ENCODE data around the gene ATAD2B. TPM values are rescaled to one million over a fixed set of nuclear protein-coding genes. Genes with fewer than 3 reads are reported as not detected.

ATAD2B gene
- total and polyA plus RNA-seq, 2 of the 4 experiments (the other 2 are of a cell fraction): 1.5 to 5.0 TPM

DNA sequence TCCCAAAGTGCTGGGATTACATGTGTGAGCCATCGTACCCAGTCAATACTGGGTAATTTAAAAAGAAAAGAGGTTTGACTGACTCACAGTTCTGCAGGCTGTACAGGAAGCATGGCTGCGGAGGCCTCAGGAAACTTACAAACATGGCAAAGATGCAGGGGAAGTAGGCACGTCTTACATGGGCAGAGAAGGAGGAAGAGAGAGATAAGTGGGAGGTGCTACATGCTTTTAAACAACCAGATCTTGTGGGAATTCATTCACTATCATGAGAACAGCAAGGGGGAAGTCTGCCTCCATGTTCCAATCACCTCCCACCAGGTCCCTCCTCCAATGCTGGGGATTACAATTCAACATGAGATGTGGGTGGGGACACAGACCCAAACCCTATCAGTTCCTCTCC lies 192.5 kb downstream of the ATAD2B start:
- H2AK5ac ChIP-seq (ENCODE audit: low read depth, low read length): no peak overlapping the region
- H3K4me3 ChIP-seq (ENCODE audit: insufficient read depth, low read depth, low read length): no peak overlapping the region
- H3K14ac ChIP-seq (replicated peaks; ENCODE audit: low read depth, low read length): no peak overlapping the region
- H3K56ac ChIP-seq (ENCODE audit: extremely low read depth, insufficient read depth, low read length): no peak overlapping the region
- no peak overlapping the region for H4K91ac ChIP-seq (ENCODE audit: insufficient read depth, low read depth, low read length)
- H3K27me3 ChIP-seq (ENCODE audit: control insufficient read depth, insufficient read depth, low read length): no peaks in the 10 kb centered on the region
- H4K8ac ChIP-seq (ENCODE audit: low read depth in 2 of 2, low read length in 2 of 2): no peak overlapping the region
- no peak overlapping the region for H2BK15ac ChIP-seq (ENCODE audit: low read depth, low read length)
- WGBS, 2 experiments (ENCODE audit: extremely low coverage in 2 of 2, insufficient read length in 1 of 2): no CpG with 5 or more reads among the region's 3 CpGs
- no peak overlapping the region for H4K5ac ChIP-seq (ENCODE audit: low read depth, low read length)
- no peak overlapping the region for H3K18ac ChIP-seq (ENCODE audit: low read depth, low read length)
- H3K9me1 ChIP-seq (ENCODE audit: insufficient read depth, low read length): peaks cover 3% of the 10 kb centered on the region; the same call in 1 of the 2 replicates
- no peaks in the 10 kb centered on the region for H3K79me1 ChIP-seq (ENCODE audit: low read depth in 1 of 2, low read length in 2 of 2)
- no peak overlapping the region for H2AK9ac ChIP-seq (replicated peaks; ENCODE audit: low read depth, low read length, poor library complexity)
- intact Hi-C loops (cut with micrococcal nuclease): no loop called here
- dilution Hi-C loops (cut with HindIII; ENCODE audit: low sequenced_read_pairs, unreplicated experiment): no loop called here
- ChIA-PET POLR2A (ENCODE audit: unreplicated experiment) (no interaction called here), CTCF (no interaction called here)
- H3K4me1 ChIP-seq (ENCODE audit: control insufficient read depth, insufficient read depth, low read length): no peaks in the 10 kb centered on the region
- ATAC-seq (ENCODE audit: low read depth) (no peak), DNase-seq (no peak)
- H2AFZ ChIP-seq (replicated peaks; ENCODE audit: low read length, poor library complexity): no peak overlapping the region
- H3K9me3 ChIP-seq (ENCODE audit: control insufficient read depth, insufficient read depth, low read length): no peaks in the 10 kb centered on the region
- in situ Hi-C loops (cut with MboI; ENCODE audit: low sequenced_read_pairs): no loop called here
- H3K27ac ChIP-seq (ENCODE audit: insufficient read depth, low read length): no peak overlapping the region
- H2BK120ac ChIP-seq (ENCODE audit: low read depth, low read length): no peak overlapping the region
- H3K4me2 ChIP-seq (ENCODE audit: low read depth, low read length): no peak overlapping the region
- no peaks in the 10 kb centered on the region for H4K20me1 ChIP-seq (ENCODE audit: insufficient read depth, low read length)
- no peak overlapping the region for H3K23ac ChIP-seq (ENCODE audit: low read depth, low read length)
- no peak for TF ChIP-seq SMC3 (IDR thresholded peaks at IDR 0.05; ENCODE audit: low read depth, low read length)
- no peak for TF ChIP-seq RAD21 (IDR thresholded peaks at IDR 0.05; ENCODE audit: low read length)
- no peak for TF ChIP-seq MXI1 (IDR thresholded peaks at IDR 0.05; ENCODE audit: borderline replicate concordance, low read depth, low read length)
- TF ChIP-seq RFX5 (IDR thresholded peaks at IDR 0.05; ENCODE audit: low read depth, low read length): no peak
- TF ChIP-seq CHD1 (IDR thresholded peaks at IDR 0.05; ENCODE audit: low read depth, low read length): no peak
- TF ChIP-seq, protein P1, sequence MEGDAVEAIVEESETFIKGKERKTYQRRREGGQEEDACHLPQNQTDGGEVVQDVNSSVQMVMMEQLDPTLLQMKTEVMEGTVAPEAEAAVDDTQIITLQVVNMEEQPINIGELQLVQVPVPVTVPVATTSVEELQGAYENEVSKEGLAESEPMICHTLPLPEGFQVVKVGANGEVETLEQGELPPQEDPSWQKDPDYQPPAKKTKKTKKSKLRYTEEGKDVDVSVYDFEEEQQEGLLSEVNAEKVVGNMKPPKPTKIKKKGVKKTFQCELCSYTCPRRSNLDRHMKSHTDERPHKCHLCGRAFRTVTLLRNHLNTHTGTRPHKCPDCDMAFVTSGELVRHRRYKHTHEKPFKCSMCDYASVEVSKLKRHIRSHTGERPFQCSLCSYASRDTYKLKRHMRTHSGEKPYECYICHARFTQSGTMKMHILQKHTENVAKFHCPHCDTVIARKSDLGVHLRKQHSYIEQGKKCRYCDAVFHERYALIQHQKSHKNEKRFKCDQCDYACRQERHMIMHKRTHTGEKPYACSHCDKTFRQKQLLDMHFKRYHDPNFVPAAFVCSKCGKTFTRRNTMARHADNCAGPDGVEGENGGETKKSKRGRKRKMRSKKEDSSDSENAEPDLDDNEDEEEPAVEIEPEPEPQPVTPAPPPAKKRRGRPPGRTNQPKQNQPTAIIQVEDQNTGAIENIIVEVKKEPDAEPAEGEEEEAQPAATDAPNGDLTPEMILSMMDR (conservative IDR thresholded peaks at IDR 0.05; ENCODE audit: low read depth, low read length): no peak
- TF ChIP-seq NFE2L2 (IDR thresholded peaks at IDR 0.05; ENCODE audit: low read depth, low read length): no peak
- no peak for TF ChIP-seq MAZ (IDR thresholded peaks at IDR 0.05; ENCODE audit: borderline replicate concordance, low read depth, low read length)
- TF ChIP-seq, protein P2, sequence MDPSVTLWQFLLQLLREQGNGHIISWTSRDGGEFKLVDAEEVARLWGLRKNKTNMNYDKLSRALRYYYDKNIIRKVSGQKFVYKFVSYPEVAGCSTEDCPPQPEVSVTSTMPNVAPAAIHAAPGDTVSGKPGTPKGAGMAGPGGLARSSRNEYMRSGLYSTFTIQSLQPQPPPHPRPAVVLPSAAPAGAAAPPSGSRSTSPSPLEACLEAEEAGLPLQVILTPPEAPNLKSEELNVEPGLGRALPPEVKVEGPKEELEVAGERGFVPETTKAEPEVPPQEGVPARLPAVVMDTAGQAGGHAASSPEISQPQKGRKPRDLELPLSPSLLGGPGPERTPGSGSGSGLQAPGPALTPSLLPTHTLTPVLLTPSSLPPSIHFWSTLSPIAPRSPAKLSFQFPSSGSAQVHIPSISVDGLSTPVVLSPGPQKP (IDR thresholded peaks at IDR 0.05; ENCODE audit: borderline replicate concordance, low read depth, low read length): no peak
- TF ChIP-seq BHLHE40 (IDR thresholded peaks at IDR 0.05; ENCODE audit: low read depth, low read length): no peak
- TF ChIP-seq MAFK (IDR thresholded peaks at IDR 0.05; ENCODE audit: low read depth, low read length): no peak
- no peak for TF ChIP-seq RCOR1 (IDR thresholded peaks at IDR 0.05; ENCODE audit: insufficient replicate concordance, low read length)
- no peak for TF ChIP-seq POLR2A (IDR thresholded peaks at IDR 0.05; ENCODE audit: low read depth, low read length)
- TF ChIP-seq FOS (IDR thresholded peaks at IDR 0.05; ENCODE audit: low read depth, low read length): no peak
- no peak for TF ChIP-seq CEBPB (IDR thresholded peaks at IDR 0.05; ENCODE audit: low read depth, low read length)
- TF ChIP-seq, protein P3, sequence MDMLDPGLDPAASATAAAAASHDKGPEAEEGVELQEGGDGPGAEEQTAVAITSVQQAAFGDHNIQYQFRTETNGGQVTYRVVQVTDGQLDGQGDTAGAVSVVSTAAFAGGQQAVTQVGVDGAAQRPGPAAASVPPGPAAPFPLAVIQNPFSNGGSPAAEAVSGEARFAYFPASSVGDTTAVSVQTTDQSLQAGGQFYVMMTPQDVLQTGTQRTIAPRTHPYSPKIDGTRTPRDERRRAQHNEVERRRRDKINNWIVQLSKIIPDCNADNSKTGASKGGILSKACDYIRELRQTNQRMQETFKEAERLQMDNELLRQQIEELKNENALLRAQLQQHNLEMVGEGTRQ (IDR thresholded peaks at IDR 0.05; ENCODE audit: low read depth, low read length): no peak
- peaks cover 3% of the 10 kb centered on the region for H3K36me3 ChIP-seq (ENCODE audit: control insufficient read depth, insufficient read depth, low read length)
- no peak overlapping the region for H3K4ac ChIP-seq (ENCODE audit: low read depth, low read length)
- no peak overlapping the region for H2BK20ac ChIP-seq (ENCODE audit: low read depth, low read length)
- no peak overlapping the region for H3K9ac ChIP-seq (ENCODE audit: low read depth, low read length)
- BruUV-seq (replicated peaks): no TSS peak
- H2BK5ac ChIP-seq (ENCODE audit: low read depth, low read length, poor library complexity, severe bottlenecking): no peak overlapping the region
